Stimulated activated CD4-positive, alpha-beta T cell treated with anti-CD3 and anti-CD28 coated beads, Interleukin-4, amount 100 ng/mL, for 1 hour (primary cell): ENCODE measurements around the gene FOXJ3.

Experiments used
- DNase-seq: peaks from one replicate; pipeline ENCODE4 v3.0.0-alpha.2; 2020

FOXJ3 gene

DNA sequence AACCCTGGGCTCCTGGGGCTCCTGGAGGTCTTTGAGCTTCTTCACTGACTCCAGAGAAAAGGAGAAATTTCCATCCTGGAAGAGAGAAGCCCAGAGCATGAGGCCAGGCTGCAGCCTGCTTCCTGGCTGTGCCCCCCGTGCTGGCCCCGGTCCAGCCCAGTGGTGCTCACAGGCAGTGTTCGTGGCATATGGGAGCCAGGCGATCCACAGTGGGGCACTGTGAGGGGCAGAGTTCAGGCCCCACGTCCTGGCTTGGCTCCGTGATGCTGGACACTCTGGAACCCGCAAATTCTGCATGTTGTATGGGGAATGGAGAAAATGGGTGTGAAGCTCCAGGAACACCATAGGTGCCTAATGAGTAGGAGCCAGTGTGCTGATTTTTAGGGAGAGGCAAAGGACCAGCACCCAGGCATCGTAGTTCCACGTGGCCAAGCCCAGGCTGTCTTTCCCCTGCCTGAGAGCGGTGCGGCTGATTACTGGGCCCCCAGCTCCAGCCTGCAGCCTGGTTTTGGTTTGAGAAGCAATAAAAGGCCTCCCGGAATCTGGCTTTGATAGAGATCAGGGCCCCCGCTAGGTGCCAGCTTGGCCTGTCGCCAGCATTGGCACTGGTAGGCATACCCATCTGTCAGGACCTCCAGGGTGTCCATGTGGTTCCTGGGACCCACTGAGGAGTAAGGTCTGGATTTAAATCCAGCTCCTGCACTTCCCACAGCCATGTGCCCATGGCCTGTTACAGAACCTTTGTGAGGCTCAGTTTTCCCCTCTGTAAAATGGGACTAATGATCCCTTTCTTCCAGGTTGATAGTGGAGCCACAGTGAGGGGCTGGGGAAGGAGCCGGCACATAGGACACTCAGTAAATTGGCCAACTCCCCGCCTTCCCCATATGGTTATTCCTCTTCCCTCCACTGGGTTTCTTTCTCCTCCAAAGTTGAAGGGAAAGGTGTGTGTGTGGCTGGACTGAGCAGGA is 171.2 kb downstream of the FOXJ3 start:
- no peak for DNase-seq

DNA sequence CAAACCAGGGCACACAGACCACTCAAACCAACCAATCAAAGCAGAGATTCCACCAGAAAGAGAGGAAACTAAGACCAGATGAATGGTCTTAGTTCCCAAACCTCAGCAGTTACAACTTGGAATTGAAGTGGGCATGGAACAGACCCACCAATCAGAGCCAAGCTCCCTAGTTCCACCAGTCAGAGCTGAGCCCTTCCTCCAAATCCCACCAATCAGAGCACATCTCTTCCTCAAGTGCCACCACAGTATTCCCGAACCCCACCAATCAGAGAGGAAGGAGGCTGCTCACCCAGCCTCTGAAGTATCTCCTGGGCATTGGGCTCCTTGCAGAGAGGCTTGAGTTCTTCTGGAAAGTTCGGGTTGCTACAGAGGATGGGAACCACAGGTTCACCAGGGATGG is 171.9 kb downstream of the FOXJ3 start:
- DNase-seq = no peak

- DNase-seq = no peak
These were observed 172.9 kb downstream of the FOXJ3 start for GRCh38 chr1:42162181-42162580.

DNA sequence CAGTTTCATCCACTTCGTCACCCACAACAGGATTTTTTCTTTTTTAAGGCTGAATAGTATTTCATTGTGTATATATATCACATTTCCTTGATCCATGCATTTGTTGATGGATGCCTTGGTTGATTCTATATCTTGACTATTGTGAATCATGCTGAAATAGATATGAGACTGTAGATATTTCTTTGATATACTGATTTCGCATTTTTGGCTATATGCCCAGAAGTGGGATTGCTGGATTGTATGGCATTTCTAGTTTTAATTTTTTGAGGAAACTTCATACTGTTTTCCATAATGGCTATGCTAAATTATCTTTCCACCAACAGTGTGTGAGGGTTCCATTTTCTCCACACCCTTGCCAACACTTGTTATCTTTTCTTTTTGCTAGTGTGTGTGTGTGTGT is 176.8 kb downstream of the FOXJ3 start:
- no peak for DNase-seq

GRCh38 chr1:42157667-42158066 is 177.4 kb downstream of the FOXJ3 start:
- DNase-seq = no peak

GRCh38 chr1:42155362-42155761 is 179.7 kb downstream of the FOXJ3 start:
- DNase-seq = no peak

- no peak for DNase-seq
These were observed 180.3 kb downstream of the FOXJ3 start for GRCh38 chr1:42154685-42155084.

- DNase-seq = no peak
These were observed 181.4 kb downstream of the FOXJ3 start for GRCh38 chr1:42153624-42154023.

GRCh38 chr1:42152907-42153600 is 182.0 kb downstream of the FOXJ3 start, which contains the start of gene GUCA2B:
Gene GUCA2B, plus strand, starts transcription at chr1:42153410. Its CDS starts 41 bp downstream, at chr1:42153451.
- DNase-seq = no peak

DNA sequence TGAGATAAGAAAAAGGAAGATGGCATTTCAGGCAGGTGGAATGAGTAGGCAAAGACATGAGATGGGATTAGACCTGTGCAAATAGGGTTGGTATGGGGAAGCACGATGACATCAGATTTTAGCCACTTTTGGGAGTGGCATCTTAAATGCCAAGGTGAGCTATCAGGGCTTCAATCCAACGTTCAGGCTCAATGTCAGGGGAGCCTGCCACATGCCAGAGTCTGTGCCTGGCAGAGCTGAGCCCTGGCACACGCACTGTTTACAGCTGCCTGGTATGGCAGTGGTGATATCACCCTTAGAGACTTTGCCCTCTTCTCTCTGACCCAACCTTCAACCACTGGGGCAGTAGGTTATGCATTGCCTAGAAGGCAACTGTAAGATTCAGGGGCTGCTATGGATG is 182.9 kb downstream of the FOXJ3 start:
- DNase-seq = no peak

DNA sequence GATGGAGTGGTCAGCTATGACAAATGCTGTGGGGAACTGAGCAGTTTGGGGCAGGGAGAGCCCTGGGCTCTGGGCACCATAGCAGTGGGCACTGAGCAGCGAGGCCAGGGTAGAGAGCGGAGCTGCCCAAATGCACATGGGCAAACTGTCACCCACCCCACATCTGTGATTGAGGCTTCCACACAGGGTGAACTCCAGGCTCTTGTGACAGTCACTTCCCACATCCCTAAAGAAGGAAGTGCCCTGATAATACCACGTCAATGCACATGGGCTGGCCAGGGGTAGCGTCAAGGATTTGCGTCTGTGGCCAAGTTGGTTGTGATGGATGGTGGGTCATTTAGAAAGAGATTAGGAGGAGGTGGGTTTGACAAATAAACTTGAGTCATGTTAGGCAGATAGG is 184.4 kb downstream of the FOXJ3 start:
- DNase-seq = no peak

GRCh38 chr1:42148166-42148565 is 186.9 kb downstream of the FOXJ3 start:
- DNase-seq = no peak

GRCh38 chr1:42146626-42147320 is 188.3 kb downstream of the FOXJ3 start:
- peak; percentile 71 for DNase-seq

DNA sequence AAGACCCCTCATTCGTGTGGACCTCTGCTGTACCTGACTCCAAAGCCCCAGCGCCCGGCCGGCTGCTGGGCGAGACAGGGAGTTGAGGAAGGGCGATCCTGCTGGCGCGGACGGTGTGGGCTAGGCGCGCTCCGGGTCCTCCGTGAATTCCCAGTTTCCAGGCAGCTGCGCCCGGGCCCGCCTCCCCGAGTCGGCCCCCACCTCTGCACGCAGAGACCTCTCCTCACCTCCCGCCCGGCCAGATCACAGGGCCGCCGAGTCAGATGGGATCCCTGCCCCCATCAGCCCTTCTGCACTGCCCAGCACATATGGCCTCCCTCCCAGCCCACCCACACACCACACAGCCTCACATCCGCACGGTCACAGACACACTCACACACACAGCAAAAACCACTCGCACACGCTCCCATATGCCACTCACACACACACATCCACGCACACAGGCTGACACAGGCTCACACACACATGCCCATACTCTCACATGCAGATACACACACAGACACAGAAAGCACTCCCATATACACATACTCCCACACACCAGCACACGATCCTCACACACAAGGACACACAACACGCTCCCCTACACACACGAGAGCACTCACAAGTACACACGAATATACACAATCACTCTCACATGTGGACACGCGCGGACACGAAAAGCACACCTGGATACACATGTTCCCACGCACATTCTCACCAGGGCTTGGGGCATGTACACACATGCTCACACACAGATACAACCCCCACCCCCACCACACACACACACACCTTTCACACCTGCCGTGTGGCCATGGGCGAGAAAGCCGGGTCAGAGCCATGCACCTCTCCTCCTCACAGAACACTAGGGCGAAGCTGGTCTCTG is 189.0 kb downstream of the FOXJ3 start:
- no peak for DNase-seq

DNA sequence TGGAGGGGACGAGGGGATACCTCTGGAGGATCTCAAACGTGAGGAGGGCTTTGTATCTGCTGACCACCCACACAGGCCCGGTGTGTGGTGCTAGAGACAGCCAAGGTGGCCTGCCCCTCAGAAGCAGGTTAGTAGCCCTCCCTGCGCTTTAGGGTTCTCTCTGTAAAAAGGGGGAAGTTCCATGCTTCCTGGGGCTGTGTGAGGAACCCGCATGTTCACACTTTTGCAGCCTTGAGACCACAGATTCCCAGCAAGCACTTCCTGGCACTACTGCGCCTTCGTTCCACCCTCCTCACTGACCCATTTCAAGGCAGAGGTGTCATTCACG is 189.7 kb downstream of the FOXJ3 start:
- no peak for DNase-seq

GRCh38 chr1:42144711-42145388 is 190.2 kb downstream of the FOXJ3 start:
- no peak for DNase-seq

DNA sequence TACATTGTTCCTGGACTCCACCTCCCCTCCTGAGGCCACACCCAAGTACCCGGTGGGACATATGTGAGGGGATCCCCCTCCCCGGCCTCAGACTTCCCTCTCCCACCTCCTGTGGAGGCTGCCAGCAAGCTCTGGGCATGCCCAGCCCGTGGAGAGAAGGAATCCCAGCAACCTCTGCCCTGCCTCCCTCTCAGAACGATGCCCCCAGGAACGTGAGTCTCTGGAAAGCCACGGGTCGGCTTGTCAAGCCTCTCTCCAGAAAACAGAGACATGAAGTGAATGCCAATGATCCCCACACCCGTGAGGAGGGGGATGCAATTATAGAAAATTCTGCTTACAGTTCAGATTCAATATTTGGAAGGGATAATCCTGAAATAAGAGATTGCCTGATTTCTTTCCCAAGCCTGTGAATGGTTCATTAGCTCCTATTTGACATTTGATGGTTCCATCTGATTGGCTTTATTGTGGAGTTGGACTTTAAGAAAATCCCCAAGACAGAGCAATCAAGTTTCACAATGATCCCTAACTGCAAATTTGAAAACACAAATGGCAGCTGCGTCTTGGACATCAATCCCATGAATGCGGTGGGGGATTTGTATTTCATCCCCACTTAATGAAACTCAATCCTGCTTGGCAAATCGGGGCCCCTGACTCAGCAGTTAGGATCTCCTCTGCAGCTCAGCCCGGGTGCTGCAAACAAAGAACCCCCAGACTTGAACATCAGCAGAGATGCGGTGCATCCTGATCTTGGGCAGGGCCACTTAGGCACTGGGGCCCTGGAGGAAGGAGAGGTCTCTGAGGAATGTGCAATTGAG is 190.9 kb downstream of the FOXJ3 start:
- DNase-seq = no peak

DNA sequence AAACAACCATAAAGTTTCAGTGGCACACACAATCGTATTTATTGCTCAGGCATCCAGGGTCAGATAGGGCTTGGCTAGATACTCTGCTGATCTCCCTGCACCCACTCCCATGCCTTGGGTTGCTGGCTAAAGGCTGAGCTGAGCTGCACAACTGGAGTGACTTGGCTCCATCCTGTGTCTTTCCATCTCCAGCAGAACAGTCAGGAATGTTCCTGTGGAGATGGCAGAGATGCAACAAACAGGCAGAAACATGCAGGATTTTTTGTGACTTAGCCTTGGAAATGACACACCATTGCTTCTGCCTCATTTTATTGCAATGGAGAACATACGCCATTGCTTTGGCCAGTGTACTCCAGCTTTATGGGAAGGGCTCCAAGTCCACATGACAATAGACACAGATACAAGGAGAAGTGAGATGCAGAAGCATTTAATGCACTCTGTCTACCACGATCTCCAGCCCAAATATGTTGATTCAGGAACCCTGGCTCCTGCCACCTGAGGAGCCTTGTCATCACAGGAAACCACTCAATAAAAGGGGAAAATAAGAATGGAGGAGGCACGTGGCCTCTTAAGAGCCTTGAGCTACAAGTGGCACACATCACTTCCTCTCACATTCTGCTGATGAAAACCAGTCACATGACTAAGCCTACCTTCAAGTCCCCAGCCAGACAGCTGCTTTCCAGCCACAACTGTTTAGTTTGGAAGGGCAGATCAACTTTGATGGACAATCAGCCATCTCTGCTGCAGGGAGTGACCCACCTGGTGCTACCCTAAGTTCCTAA is 191.9 kb downstream of the FOXJ3 start:
- no peak for DNase-seq

- DNase-seq = no peak
These were observed 193.1 kb downstream of the FOXJ3 start for GRCh38 chr1:42141978-42142377.

DNA sequence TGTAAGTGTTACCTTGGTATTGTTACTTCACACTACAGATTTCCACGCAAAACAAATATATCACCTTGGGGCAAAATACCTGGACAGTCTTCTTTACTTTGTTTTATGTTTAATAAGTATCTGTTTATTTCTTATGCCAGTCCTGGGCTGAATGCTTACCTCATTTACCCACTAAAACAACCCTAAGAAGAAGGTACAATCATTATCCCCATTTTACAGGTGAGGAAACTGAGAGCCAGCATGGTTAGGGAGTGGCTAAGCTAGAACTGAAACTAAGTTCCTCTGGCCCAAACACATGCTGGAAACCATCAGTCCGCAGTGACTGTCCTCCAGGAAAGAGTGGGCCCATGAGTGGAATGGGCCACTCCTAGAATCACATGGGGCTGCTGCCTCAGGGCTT is 194.8 kb downstream of the FOXJ3 start:
- no peak for DNase-seq
